ENCODE measurements around the gene HMCN1. TPM values are rescaled to one million over a fixed set of nuclear protein-coding genes. Genes with fewer than 3 reads are reported as not detected.

HMCN1 gene
- total and polyA plus RNA-seq, 12 donors, result 0.56 to 5.8 (median 2.7) TPM

DNA sequence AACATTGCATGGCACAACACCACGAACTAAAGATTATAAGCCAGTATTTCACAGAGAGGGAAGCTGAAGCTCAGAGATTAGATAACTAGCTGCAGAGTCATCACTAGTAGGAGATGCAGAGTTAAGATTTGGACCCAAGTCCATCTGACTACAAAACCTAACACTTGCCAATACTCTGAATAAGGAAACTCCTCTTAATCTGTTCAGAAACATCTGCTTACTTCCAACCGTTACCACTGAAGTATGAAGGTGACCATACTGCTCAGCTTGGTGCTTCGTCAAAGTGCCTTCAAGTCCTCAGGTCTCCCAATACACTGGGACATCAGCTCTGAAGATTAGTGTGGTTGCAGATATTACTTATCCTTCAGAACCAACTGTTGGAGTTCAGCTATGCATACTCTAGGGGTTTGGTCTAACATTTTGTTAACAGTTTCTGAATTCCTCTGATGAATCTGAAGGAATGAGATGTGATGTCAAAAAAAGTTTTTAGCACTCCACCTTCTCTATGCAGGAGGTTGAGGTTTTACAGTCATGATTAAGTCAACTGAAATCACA is 461.3 kb downstream of the HMCN1 start:
- TF ChIP-seq POLR2A (IDR thresholded peaks at IDR 0.05), result no peak
- TF ChIP-seq, protein P1, sequence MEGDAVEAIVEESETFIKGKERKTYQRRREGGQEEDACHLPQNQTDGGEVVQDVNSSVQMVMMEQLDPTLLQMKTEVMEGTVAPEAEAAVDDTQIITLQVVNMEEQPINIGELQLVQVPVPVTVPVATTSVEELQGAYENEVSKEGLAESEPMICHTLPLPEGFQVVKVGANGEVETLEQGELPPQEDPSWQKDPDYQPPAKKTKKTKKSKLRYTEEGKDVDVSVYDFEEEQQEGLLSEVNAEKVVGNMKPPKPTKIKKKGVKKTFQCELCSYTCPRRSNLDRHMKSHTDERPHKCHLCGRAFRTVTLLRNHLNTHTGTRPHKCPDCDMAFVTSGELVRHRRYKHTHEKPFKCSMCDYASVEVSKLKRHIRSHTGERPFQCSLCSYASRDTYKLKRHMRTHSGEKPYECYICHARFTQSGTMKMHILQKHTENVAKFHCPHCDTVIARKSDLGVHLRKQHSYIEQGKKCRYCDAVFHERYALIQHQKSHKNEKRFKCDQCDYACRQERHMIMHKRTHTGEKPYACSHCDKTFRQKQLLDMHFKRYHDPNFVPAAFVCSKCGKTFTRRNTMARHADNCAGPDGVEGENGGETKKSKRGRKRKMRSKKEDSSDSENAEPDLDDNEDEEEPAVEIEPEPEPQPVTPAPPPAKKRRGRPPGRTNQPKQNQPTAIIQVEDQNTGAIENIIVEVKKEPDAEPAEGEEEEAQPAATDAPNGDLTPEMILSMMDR (IDR thresholded peaks at IDR 0.05), result no peak
- no peaks in the 10 kb centered on the region for H3K9me3 ChIP-seq (replicated peaks in 1 of 3)
- H3K4me3 ChIP-seq, result no peak overlapping the region
- WGBS, 4 donors, result 67 to 84% (median 73%) methylated on average over 2 to 3 of the region's 3 CpGs
- no peaks in the 10 kb centered on the region for H3K36me3 ChIP-seq (replicated peaks in 1 of 2)
- no peak overlapping the region for H3K27ac ChIP-seq
- H3K4me1 ChIP-seq (replicated peaks in 1 of 2), result no peaks in the 10 kb centered on the region
- intact Hi-C loops (cut with DNase I), result no loop called here
- H3K27me3 ChIP-seq, result no peaks in the 10 kb centered on the region
- no peak for DNase-seq

DNA sequence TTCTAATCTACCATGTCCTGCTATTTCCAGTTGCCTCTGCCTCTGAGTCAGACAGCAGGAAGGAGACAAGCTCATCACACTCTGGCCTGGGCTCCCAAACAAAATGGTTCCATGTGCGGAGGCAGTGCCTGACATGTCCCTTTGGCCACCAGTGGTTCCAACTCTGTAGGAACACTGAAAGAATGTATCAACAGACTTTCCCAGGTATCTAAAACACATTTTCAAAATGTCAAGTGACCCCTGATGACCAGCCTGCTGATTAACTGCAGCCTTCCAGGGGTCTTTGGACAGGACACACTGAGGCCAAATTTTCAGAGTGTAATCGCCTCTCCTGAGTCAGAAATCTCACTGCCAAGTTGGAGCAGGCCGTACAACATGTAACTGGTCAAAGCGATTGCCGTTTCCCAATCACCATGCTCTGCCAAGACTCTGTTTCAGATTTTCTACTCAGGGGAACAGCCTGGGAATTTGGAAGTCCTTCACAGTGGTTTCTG is 468.1 kb downstream of the HMCN1 start:
- Histone ChIP-seq H3K27me3 (no peaks in the 10 kb centered on the region), H3K4me3 (no peak overlapping the region), H3K4me1 (replicated peaks in 1 of 2) (no peaks in the 10 kb centered on the region), H3K36me3 (replicated peaks in 1 of 2) (no peaks in the 10 kb centered on the region), H3K9me3 (replicated peaks in 1 of 3) (no peaks in the 10 kb centered on the region), H3K27ac (no peak overlapping the region)
- TF ChIP-seq, protein P1 (IDR thresholded peaks at IDR 0.05), result no peak
- TF ChIP-seq POLR2A (IDR thresholded peaks at IDR 0.05), result no peak
- DNase-seq, result no peak
- intact Hi-C loops (cut with DNase I), result loop anchor here (10.0 kb wide), 2 partner anchors 468 to 478 kb away; partner anchors contain the start of gene HMCN1 (in 1 of the 2)
- WGBS, 4 donors, result 86 to 94% (median 90%) methylated on average over 1 to 5 of the region's 5 CpGs

DNA sequence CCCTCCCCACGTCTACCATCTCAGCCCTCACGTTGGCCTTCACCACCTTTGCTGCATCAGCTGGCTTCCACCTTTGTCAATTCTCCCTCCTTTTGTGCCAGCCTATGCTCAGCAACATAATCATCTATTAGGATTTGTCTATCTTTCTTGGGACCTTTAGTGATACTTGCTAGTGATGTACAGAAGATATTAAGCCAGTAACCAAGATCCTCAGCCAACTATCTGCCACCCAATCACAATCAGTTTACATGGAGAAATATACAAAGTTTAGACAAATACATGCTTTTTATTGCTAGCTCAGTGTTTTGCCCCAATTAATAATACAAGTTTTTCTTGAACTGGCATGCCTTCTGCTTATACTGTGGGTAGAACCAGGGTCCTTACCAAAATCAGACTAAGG is 468.6 kb downstream of the HMCN1 start:
- Histone ChIP-seq H3K4me3 (no peak overlapping the region), H3K27me3 (no peaks in the 10 kb centered on the region), H3K4me1 (replicated peaks in 1 of 2) (no peaks in the 10 kb centered on the region), H3K36me3 (replicated peaks in 1 of 2) (no peaks in the 10 kb centered on the region), H3K9me3 (replicated peaks in 1 of 3) (no peaks in the 10 kb centered on the region), H3K27ac (no peak overlapping the region)
- no peak for DNase-seq
- TF ChIP-seq, protein P1 (IDR thresholded peaks at IDR 0.05), result no peak
- no peak for TF ChIP-seq POLR2A (IDR thresholded peaks at IDR 0.05)
- WGBS, 4 donors, result 71 to 80% (median 76%) methylated on average over 2 of the region's 2 CpGs
- intact Hi-C loops (cut with DNase I), result loop anchor here (10.0 kb wide), 2 partner anchors 468 to 478 kb away; partner anchors contain the start of gene HMCN1 (in 1 of the 2)

DNA sequence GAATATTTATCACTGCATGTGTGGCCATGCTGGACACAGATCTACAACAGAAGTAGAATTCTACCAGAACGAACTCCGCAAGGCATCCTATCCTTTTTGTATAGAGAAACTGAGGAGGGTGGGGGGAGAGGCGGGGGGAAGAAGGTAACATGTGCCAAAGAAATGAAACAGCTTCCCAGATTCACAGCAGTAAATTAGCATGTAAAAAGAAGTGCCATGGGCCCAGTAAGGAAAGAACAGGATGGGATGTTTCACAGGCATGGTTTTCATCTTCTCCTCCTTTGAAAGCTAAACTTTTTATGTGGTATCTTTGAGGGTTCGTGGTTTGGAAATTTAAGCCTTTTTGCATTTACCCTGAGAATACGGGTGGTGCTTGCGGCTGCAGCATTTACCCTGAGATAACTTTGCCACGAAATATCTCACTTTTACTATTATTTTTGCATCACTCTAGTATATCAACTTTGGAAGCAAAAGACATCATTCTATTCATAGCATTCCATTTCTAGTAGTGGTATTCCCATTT is 471.9 kb downstream of the HMCN1 start:
- TF ChIP-seq POLR2A (IDR thresholded peaks at IDR 0.05), result no peak
- TF ChIP-seq, protein P1 (IDR thresholded peaks at IDR 0.05), result no peak
- 86 to 95% (median 89%) methylated on average over 7 of the region's 7 CpGs for WGBS, 4 donors
- Histone ChIP-seq H3K27ac (no peak overlapping the region), H3K4me3 (no peak overlapping the region), H3K36me3 (replicated peaks in 1 of 2) (no peaks in the 10 kb centered on the region), H3K9me3 (replicated peaks in 1 of 3) (no peaks in the 10 kb centered on the region), H3K4me1 (replicated peaks in 1 of 2) (no peaks in the 10 kb centered on the region), H3K27me3 (no peaks in the 10 kb centered on the region)
- no peak for DNase-seq
- intact Hi-C loops (cut with DNase I), result loop anchor here (10.0 kb wide), 2 partner anchors 471 to 481 kb away; partner anchors contain the start of gene HMCN1 (in 1 of the 2)

Measured in adrenal gland (tissue), 12 donors.